ENCODE data around the gene ABCD3.

DNA sequence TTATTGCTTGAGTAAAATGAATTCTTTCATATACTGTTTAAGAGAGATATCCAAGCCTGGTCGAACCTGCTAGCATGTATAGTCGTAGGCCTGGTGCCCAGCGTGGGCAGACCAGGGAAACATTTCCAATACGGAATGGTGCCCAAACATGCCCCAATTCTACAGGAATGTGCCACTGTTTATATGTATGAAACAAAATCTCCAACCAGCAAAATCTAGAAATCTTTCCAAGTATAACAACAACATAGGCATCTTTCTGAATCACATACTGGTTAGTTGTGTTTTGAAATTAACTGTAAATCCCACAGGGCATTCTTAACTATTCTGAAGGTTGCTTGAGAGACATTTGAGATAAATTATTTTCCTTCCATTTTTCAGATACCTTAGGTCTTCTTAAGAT, 17.0 kb upstream of the ABCD3 start:
- TF ChIP-seq TCF7L2 (IDR thresholded peaks at IDR 0.05; ENCODE audit: low read depth, low read length) (no peak), USF2 (IDR thresholded peaks at IDR 0.05; ENCODE audit: low read depth, low read length) (no peak), USF2 (CRISPR knock-in tag; IDR thresholded peaks at IDR 0.05; ENCODE audit: borderline replicate concordance) (no peak), IRF9 (CRISPR knock-in tag; IDR thresholded peaks at IDR 0.05; ENCODE audit: borderline replicate concordance) (no peak), RAD21 (CRISPR knock-in tag; IDR thresholded peaks at IDR 0.05) (no peak), ZNF724P (CRISPR knock-in tag; IDR thresholded peaks at IDR 0.05; ENCODE audit: borderline replicate concordance) (no peak), DMAP1 (CRISPR knock-in tag; IDR thresholded peaks at IDR 0.05) (no peak), ZNF510 (CRISPR knock-in tag; IDR thresholded peaks at IDR 0.05; ENCODE audit: low read depth) (no peak), SMARCE1 (IDR thresholded peaks at IDR 0.05; ENCODE audit: borderline replicate concordance) (no peak)
- TF ChIP-seq, protein P1, sequence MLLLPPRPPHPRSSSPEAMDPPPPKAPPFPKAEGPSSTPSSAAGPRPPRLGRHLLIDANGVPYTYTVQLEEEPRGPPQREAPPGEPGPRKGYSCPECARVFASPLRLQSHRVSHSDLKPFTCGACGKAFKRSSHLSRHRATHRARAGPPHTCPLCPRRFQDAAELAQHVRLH (CRISPR knock-in tag; IDR thresholded peaks at IDR 0.05; ENCODE audit: borderline replicate concordance, low read depth), result no peak

Measured in HepG2 (cell line).